Upper lobe of right lung (tissue), 1 donor: ENCODE results near the gene GIGYF1. TPM values are rescaled to one million over a fixed set of nuclear protein-coding genes. Genes with fewer than 3 reads are reported as not detected.

Experiments
- ATAC-seq: fragments of 200-7000 bp; cut with Tn5 transposase; one replicate; pipeline ENCODE4 v1.9.1; 2020; ENCODE audit warnings: mild to moderate bottlenecking, moderate library complexity
- DNase-seq: peaks from one replicate; pipeline ENCODE4 v3.0.0-alpha.2; 2020
- H3K27ac ChIP-seq: fragments of 200-600 bp; one replicate; pipeline ENCODE4 v1.8.0; 2022
- H3K27me3 ChIP-seq: fragments of 200-600 bp; one replicate; pipeline ENCODE4 v1.8.0; 2022; ENCODE audit warnings: mild to moderate bottlenecking
- H3K36me3 ChIP-seq: fragments of 200-600 bp; one replicate; pipeline ENCODE4 v1.8.0; 2022
- H3K4me1 ChIP-seq: fragments of 200-600 bp; one replicate; pipeline ENCODE4 v1.8.0; 2022
- H3K4me3 ChIP-seq: fragments of 200-600 bp; one replicate; pipeline ENCODE4 v1.8.0; 2022; ENCODE audit warnings: mild to moderate bottlenecking
- H3K9me3 ChIP-seq: fragments of 200-600 bp; one replicate; pipeline ENCODE4 v1.8.0; 2022
- intact Hi-C: fragments of 100-400 bp; cut with DNase I; formaldehyde crosslinking; loops from one replicate; pipeline ENCODE4 v1.11.0; 2022
- total RNA-seq: library from RNA; stranded (reverse); fragmentation: NEBNext Ultra II Directional; extraction: Animal tissue kit (Norgen Biotek cat#: 25700); gene quantifications from one replicate; pipeline ENCODE4 v1.2.1, GENCODE V29; 2021
- TF ChIP-seq, protein P1 (sequence below): fragments of 200-600 bp; IDR thresholded peaks from one replicate; pipeline ENCODE4 v1.8.0; 2022; ENCODE audit warnings: antibody characterized with exemption
- donor health status: DM: no; HTN: yes; CAD: no; lungs with severe emphysema.

The GIGYF1 gene
- total RNA-seq, 1 donor from 2014 or later = 44.5 TPM

DNA sequence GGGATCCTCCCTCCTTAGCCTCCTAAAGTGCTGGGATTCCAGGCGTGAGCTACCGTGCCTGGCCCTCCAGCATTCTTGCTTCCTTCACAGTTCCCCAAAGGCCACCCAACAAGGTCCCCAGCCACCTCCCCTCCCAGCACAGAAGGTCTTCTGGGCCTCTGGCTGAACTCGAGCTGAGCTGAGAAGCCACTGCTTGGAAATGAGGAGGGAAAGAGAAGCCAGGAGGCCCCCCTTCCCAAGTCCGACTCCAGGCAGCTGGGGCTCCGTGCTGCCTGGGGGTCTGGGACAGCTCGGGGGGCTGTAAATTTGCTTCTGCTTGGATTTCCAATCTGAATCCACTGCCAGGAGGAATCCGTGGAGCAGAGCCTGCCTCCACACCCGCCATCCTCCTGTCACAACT lies 20.7 kb upstream of the GIGYF1 start:
- H3K4me3 ChIP-seq = no peak overlapping the region
- no peak overlapping the region for H3K27ac ChIP-seq
- TF ChIP-seq, protein P1, sequence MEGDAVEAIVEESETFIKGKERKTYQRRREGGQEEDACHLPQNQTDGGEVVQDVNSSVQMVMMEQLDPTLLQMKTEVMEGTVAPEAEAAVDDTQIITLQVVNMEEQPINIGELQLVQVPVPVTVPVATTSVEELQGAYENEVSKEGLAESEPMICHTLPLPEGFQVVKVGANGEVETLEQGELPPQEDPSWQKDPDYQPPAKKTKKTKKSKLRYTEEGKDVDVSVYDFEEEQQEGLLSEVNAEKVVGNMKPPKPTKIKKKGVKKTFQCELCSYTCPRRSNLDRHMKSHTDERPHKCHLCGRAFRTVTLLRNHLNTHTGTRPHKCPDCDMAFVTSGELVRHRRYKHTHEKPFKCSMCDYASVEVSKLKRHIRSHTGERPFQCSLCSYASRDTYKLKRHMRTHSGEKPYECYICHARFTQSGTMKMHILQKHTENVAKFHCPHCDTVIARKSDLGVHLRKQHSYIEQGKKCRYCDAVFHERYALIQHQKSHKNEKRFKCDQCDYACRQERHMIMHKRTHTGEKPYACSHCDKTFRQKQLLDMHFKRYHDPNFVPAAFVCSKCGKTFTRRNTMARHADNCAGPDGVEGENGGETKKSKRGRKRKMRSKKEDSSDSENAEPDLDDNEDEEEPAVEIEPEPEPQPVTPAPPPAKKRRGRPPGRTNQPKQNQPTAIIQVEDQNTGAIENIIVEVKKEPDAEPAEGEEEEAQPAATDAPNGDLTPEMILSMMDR = no peak
- H3K36me3 ChIP-seq = no peaks in the 10 kb centered on the region
- intact Hi-C loops = no loop called here
- DNase-seq (no peak), ATAC-seq (no peak)
- no peaks in the 10 kb centered on the region for H3K9me3 ChIP-seq
- H3K4me1 ChIP-seq = no peaks in the 10 kb centered on the region
- H3K27me3 ChIP-seq = peaks cover 8% of the 10 kb centered on the region

DNA sequence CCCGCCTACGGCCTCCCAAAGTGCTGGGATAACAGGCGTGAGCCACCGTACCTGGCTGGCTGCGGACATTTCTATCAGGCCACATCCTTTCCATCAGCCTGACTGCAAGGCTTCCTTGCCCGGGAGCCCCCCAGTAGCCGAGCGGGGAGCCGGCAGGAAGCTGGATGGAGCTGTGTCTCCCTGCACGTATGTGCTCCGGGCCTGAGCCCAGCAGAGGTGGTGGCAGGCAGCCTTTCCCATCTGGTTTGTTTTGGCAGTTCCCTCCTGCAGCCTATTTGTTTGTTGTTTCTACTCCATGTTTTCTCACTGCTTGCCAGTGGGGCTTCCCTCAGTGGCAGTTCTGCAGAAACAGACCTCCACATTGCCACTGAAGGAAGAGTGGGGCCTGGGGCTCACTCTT lies 17.3 kb upstream of the GIGYF1 start:
- DNase-seq = no peak
- Histone ChIP-seq H3K9me3 (no peaks in the 10 kb centered on the region), H3K27me3 (no peaks in the 10 kb centered on the region), H3K36me3 (no peaks in the 10 kb centered on the region), H3K4me1 (peaks cover 9% of the 10 kb centered on the region), H3K4me3 (no peak overlapping the region), H3K27ac (no peak overlapping the region)
- intact Hi-C loops = no loop called here
- no peak for ATAC-seq
- TF ChIP-seq, protein P1 = no peak

DNA sequence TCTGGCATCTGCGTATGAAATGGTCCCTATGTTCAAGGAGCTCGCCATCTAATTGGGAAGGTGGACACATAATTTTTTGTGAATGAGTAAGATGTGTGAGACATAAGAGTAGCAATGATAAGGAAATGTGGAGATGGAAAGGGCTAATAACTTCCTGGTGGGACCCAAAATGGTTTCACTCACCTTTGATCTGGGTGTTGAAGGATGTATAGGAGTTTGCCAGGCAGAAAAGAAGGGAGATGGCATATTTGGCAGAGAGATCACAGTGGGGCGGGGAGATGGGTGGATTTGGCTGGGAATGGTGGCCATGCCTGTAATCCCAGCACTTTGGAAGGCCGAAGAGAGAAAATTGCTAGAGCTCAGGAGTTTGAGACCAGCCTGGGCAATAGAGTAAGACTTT lies 16.4 kb upstream of the GIGYF1 start:
- Histone ChIP-seq H3K36me3 (no peaks in the 10 kb centered on the region), H3K27me3 (no peaks in the 10 kb centered on the region), H3K27ac (no peak overlapping the region), H3K9me3 (no peaks in the 10 kb centered on the region), H3K4me1 (peaks cover 9% of the 10 kb centered on the region), H3K4me3 (no peak overlapping the region)
- TF ChIP-seq, protein P1 = no peak
- intact Hi-C loops = no loop called here
- DNase-seq (no peak), ATAC-seq (no peak)

DNA sequence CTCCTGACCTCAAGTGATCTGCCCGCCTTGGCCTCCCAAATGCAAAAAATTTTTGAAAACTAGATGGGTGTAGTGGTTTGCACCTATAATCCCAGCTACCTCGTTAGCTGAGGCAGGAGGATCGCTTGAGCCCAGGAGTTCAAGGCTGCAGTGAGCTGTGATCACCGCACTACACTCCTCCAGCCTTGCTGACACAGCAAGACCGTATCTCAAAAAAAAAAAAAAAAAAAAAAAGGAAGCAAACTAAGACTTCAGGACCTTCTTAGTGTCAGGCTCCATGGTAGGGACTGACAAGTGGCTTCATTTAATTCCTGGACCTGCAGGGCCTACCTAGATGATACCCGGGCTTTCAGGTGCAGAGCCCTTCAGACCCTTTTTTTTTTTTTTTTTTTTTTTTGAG lies 14.3 kb upstream of the GIGYF1 start:
- Histone ChIP-seq H3K9me3 (no peaks in the 10 kb centered on the region), H3K27me3 (no peaks in the 10 kb centered on the region), H3K4me3 (no peak overlapping the region), H3K27ac (no peak overlapping the region), H3K36me3 (no peaks in the 10 kb centered on the region), H3K4me1 (peaks cover 14% of the 10 kb centered on the region)
- intact Hi-C loops = loop anchor here (10.0 kb wide), 1 partner anchor 146 kb away; the partner anchor contains the start of gene SLC12A9
- TF ChIP-seq, protein P1 = no peak
- no peak for ATAC-seq
- DNase-seq = no peak

DNA sequence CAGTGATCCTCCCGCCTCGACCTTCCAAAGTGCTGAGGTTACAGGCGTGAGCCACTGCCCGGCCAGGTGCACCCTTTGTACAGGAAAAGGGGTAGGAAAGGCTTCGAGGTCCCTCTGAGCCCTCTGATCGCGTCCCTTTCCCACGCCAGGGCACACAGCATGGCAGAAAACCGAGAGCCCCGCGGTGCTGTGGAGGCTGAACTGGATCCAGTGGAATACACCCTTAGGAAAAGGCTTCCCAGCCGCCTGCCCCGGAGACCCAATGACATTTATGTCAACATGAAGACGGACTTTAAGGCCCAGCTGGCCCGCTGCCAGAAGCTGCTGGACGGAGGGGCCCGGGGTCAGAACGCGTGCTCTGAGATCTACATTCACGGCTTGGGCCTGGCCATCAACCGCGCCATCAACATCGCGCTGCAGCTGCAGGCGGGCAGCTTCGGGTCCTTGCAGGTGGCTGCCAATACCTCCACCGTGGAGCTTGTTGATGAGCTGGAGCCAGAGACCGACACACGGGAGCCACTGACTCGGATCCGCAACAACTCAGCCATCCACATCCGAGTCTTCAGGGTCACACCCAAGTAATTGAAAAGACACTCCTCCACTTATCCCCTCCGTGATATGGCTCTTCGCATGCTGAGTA lies 12.7 kb upstream of the GIGYF1 start:
- ATAC-seq (no peak), DNase-seq (no peak)
- H3K27me3 ChIP-seq = no peaks in the 10 kb centered on the region
- peak overlapping the region; percentile 73 for H3K4me3 ChIP-seq
- H3K27ac ChIP-seq = peak overlapping the region; percentile 91
- TF ChIP-seq, protein P1 = no peak
- peaks cover 14% of the 10 kb centered on the region for H3K4me1 ChIP-seq
- intact Hi-C loops = loop anchor here (10.0 kb wide), 1 partner anchor 148 kb away; the partner anchor contains the start of gene SLC12A9
- H3K9me3 ChIP-seq = no peaks in the 10 kb centered on the region
- no peaks in the 10 kb centered on the region for H3K36me3 ChIP-seq
